ENCODE results near the gene RASGRF2.

Gene RASGRF2

GRCh38 chr5:81219389-81219788, 259.2 kb downstream of the RASGRF2 start:
- no peak for TF ChIP-seq CTCF (conservative IDR thresholded peaks at IDR 0.05; ENCODE audit: low read depth, low read length)
- no peak overlapping the region for H3K4me3 ChIP-seq (ENCODE audit: low read length)
- DNase-seq (ENCODE audit: low read depth) = no peak

- DNase-seq (ENCODE audit: low read depth) = no peak
- no peak for TF ChIP-seq CTCF (conservative IDR thresholded peaks at IDR 0.05; ENCODE audit: low read depth, low read length)
- H3K4me3 ChIP-seq (ENCODE audit: low read length) = no peak overlapping the region
Measured at GRCh38 chr5:81222285-81222684, 262.1 kb downstream of the RASGRF2 start.

DNA sequence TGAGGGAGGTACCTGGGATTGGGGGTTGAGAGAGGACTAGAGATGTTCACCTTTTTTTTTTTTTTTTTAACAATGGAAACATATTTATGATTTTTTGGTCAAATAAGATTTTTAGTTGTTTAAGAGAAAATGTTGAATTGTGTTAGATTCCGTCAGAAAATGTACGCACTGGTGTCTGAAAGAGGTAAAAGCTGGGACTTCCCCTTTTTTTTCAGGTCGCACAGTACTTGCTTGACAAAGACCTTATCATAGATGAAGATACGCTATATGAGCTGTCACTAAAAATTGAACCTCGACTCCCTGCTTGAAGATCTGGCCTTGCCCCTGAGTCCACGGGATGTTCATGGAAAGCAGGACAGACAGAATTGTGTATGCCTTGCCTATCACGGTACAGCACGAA, 265.3 kb downstream of the RASGRF2 start:
- no peak overlapping the region for H3K4me3 ChIP-seq (ENCODE audit: low read length)
- DNase-seq (ENCODE audit: low read depth) = no peak
- TF ChIP-seq CTCF (conservative IDR thresholded peaks at IDR 0.05; ENCODE audit: low read depth, low read length) = no peak

DNA sequence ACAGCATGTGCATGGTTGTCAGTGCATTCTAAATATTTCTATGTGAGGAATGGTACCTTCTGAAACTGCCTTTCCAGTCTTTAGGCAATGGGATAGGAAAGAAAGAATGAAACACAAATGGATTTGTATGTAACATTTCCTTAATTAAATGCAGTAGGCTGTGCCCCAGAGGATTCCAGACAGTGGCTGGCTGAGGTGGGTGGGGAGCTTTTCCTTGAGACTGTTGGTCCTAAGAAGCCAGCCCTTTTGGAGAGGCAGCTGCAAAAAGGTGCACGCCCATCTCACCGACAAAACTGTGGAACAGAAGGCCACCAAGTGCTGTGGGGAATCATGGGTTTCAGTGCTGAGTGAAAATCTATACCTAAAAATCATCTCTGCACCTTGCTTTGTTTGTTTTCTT, 266.1 kb downstream of the RASGRF2 start:
- TF ChIP-seq CTCF (conservative IDR thresholded peaks at IDR 0.05; ENCODE audit: low read depth, low read length) = no peak
- no peak for DNase-seq (ENCODE audit: low read depth)
- H3K4me3 ChIP-seq (ENCODE audit: low read length) = no peak overlapping the region

DNA sequence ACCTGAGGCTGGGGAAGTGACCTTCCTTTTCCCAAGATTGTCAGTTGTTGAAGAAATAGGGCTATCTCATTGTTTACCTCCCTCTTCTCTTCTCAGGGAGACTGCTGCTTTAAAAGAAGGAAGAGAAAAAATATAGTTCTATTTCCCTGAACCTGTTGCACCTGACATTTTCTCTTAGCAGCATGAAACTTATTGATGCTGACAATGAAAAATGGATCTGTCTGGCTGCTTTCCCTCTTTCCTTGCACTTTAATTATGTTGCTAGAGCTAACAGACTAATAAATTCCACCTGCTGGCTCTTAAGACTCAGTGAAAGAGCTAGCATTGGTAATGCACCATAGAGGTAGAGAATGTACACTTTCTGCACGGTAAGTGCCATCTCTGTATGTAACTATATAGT, 266.8 kb downstream of the RASGRF2 start:
- no peak overlapping the region for H3K4me3 ChIP-seq (ENCODE audit: low read length)
- no peak for TF ChIP-seq CTCF (conservative IDR thresholded peaks at IDR 0.05; ENCODE audit: low read depth, low read length)
- no peak for DNase-seq (ENCODE audit: low read depth)

DNA sequence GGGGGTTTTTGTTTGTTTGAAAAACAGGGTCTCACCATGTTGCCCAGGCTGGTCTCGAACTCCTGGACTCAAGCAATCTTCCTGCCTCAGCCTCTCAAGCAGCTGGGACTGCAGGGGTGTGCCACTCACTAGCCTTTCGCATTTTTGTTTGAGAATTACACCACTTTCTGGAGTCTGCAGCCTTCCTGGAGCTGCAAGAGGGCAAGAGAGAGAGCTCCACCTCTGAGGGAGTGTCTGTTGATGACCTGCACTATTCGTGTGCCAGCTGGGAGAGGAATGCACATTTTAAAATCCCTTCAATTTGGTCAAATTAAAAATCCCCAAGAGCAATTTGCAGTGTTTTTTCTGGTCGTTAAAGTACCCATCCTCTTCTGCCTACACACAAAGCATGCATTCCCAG, 267.9 kb downstream of the RASGRF2 start:
- TF ChIP-seq CTCF (conservative IDR thresholded peaks at IDR 0.05; ENCODE audit: low read depth, low read length) = no peak
- DNase-seq (ENCODE audit: low read depth) = no peak
- no peak overlapping the region for H3K4me3 ChIP-seq (ENCODE audit: low read length)

GRCh38 chr5:81230416-81230815, 270.3 kb downstream of the RASGRF2 start:
- no peak for TF ChIP-seq CTCF (conservative IDR thresholded peaks at IDR 0.05; ENCODE audit: low read depth, low read length)
- no peak for DNase-seq (ENCODE audit: low read depth)
- no peak overlapping the region for H3K4me3 ChIP-seq (ENCODE audit: low read length)
